ENCODE results near the gene TTC1. TPM values are rescaled to one million over a fixed set of nuclear protein-coding genes. Genes with fewer than 3 reads are reported as not detected.

The TTC1 gene
- total and polyA plus RNA-seq, 2 donors, result 38.2 to 44.0 TPM

DNA sequence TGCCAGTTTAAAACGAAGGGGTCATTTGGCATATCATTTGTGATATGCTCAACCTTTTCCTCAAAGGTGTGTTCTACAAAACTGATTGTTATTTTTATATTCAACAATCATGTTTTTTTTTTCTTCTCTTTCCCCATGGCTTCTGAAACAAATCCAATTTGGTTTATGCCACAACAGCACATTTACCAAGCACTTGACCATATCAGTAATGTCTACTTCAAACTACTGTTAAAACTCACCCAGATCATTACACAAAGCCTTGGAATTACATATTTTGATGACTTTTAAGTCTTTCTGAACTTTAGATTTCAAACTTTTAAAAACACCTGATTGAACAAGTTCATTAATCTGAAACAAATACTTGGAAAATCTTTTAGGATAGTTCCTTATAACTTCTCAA, 81.1 kb downstream of the TTC1 start:
- Histone ChIP-seq H3K36me3 (ENCODE audit: insufficient read depth) (peaks cover 5% of the 10 kb centered on the region), H3K27ac (ENCODE audit: low read depth) (no peak overlapping the region), H3K4me1 (ENCODE audit: insufficient read depth) (no peaks in the 10 kb centered on the region), H3K4me3 (ENCODE audit: low read depth, low read length) (no peak overlapping the region)
- 86% methylated on average over 1 of the region's 1 CpG for WGBS
- DNase-seq (ENCODE audit: extremely low spot score), result no peak

DNA sequence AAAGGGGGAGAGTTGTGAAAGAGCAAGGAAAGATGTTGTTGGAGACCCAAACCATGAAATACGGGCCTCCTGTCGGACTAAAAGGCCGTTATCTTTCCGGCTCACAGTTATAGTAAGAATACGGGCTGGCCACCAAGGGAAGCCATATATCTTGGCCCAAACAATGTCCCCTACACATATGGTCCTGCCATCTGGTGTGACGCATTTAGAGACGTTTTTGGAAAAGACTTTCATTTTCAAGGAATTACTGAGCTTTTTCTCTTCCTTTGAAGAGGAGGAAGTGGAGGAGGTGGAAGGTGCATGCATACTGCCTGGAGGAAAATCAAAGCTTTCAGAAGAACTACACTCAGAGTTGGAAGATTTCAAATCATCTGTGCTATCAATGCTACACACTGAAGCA, 83.6 kb downstream of the TTC1 start:
- no peak overlapping the region for H3K27ac ChIP-seq (ENCODE audit: low read depth)
- peaks cover 5% of the 10 kb centered on the region for H3K36me3 ChIP-seq (ENCODE audit: insufficient read depth)
- DNase-seq (ENCODE audit: extremely low spot score), result no peak
- H3K4me1 ChIP-seq (ENCODE audit: insufficient read depth), result no peaks in the 10 kb centered on the region
- WGBS, result 84% methylated on average over 7 of the region's 7 CpGs
- no peak overlapping the region for H3K4me3 ChIP-seq (ENCODE audit: low read depth, low read length)

- Histone ChIP-seq H3K4me1 (ENCODE audit: insufficient read depth) (no peaks in the 10 kb centered on the region), H3K4me3 (ENCODE audit: low read depth, low read length) (no peak overlapping the region), H3K27ac (ENCODE audit: low read depth) (no peak overlapping the region), H3K36me3 (ENCODE audit: insufficient read depth) (peaks cover 5% of the 10 kb centered on the region)
- WGBS, result 94% methylated on average over 11 of the region's 11 CpGs
- DNase-seq (ENCODE audit: extremely low spot score), result no peak
These were observed 84.2 kb downstream of the TTC1 start for GRCh38 chr5:160092960-160093707.

GRCh38 chr5:160096178-160096577, 87.2 kb downstream of the TTC1 start:
- Histone ChIP-seq H3K4me3 (ENCODE audit: low read depth, low read length) (no peak overlapping the region), H3K36me3 (ENCODE audit: insufficient read depth) (peaks cover 5% of the 10 kb centered on the region), H3K27ac (ENCODE audit: low read depth) (no peak overlapping the region), H3K4me1 (ENCODE audit: insufficient read depth) (no peaks in the 10 kb centered on the region)
- DNase-seq (ENCODE audit: extremely low spot score), result no peak
- 94% methylated on average over 2 of the region's 2 CpGs for WGBS

GRCh38 chr5:160097991-160098390, 89.1 kb downstream of the TTC1 start:
- H3K4me1 ChIP-seq (ENCODE audit: insufficient read depth), result no peaks in the 10 kb centered on the region
- H3K27ac ChIP-seq (ENCODE audit: low read depth), result peak overlapping the region; percentile 59
- H3K4me3 ChIP-seq (ENCODE audit: low read depth, low read length), result no peak overlapping the region
- peaks cover 3% of the 10 kb centered on the region for H3K36me3 ChIP-seq (ENCODE audit: insufficient read depth)
- 42% methylated on average over 4 of the region's 4 CpGs for WGBS
- no peak for DNase-seq (ENCODE audit: extremely low spot score)

- Histone ChIP-seq H3K36me3 (ENCODE audit: insufficient read depth) (peaks cover 2% of the 10 kb centered on the region), H3K4me3 (ENCODE audit: low read depth, low read length) (no peak overlapping the region), H3K27ac (ENCODE audit: low read depth) (no peak overlapping the region), H3K4me1 (ENCODE audit: insufficient read depth) (no peaks in the 10 kb centered on the region)
- DNase-seq (ENCODE audit: extremely low spot score), result no peak
- 69% methylated on average over 4 of the region's 4 CpGs for WGBS
These were observed 96.9 kb downstream of the TTC1 start for GRCh38 chr5:160105686-160106360.

GRCh38 chr5:160108124-160108523, 99.2 kb downstream of the TTC1 start:
- no peak for DNase-seq (ENCODE audit: extremely low spot score)
- H3K27ac ChIP-seq (ENCODE audit: low read depth), result no peak overlapping the region
- H3K36me3 ChIP-seq (ENCODE audit: insufficient read depth), result peaks cover 2% of the 10 kb centered on the region
- WGBS, result 93% methylated on average over 2 of the region's 2 CpGs
- H3K4me1 ChIP-seq (ENCODE audit: insufficient read depth), result no peaks in the 10 kb centered on the region
- no peak overlapping the region for H3K4me3 ChIP-seq (ENCODE audit: low read depth, low read length)

Small RNA genes lying within 50 kb of the gene (small RNA-seq; reads per million reads assigned to genes)
- not detected for gene RF00019

Other genes with a start within 250 kb of the TTC1 start
- gene ADRA1B, start 92.7 kb upstream of the TTC1 start, total RNA-seq, result 0.63 TPM
- gene ADRA1B, start 92.7 kb upstream of the TTC1 start, polyA plus RNA-seq, result 0.29 TPM
- gene PWWP2A, start 110.3 kb downstream of the TTC1 start, total RNA-seq, result 50.4 TPM
- 12.5 TPM for gene PWWP2A, start 110.3 kb downstream of the TTC1 start, polyA plus RNA-seq
- 1.4 TPM for gene FABP6, start 220.4 kb downstream of the TTC1 start, total RNA-seq
- 0.68 TPM for gene FABP6, start 220.4 kb downstream of the TTC1 start, polyA plus RNA-seq

Measured in urinary bladder (tissue), 4 donors.